PC-9 (cell line): ENCODE results near the gene ZBBX. TPM values are rescaled to one million over a fixed set of nuclear protein-coding genes. Genes with fewer than 3 reads are reported as not detected.
A peak's percentile ranks its signal among the peaks of the same experiment; 100 is the strongest.

Experiments
- BruUV-seq: library from RNA; stranded (reverse); fragments of 400-500 nt; replicated peaks from 2 replicates; lab custom pipeline; 2021; lab: Mats Ljungman, UMichigan
- CTCF ChIA-PET: fragments of 300-600 bp; sonication (Branson Sonifier 250); formaldehyde crosslinking; loops from one replicate; lab custom pipeline; 2022; ENCODE audit warnings: antibody characterized with exemption; lab: Charles Lee
- POLR2A ChIA-PET: fragments of 300-600 bp; sonication (Branson Sonifier 250); formaldehyde crosslinking; loops from one replicate; lab custom pipeline; 2022; ENCODE audit warnings: antibody characterized with exemption; ENCODE audit not compliant: unreplicated experiment; lab: Charles Lee
- DNase-seq, 2 experiments: peaks; one replicate each; pipeline versions ENCODE4 v3.0.0 to v3.0.0-alpha.2; 2015 to 2022; ENCODE audit warnings: mixed read lengths in 1 of 2
- H2AFZ ChIP-seq: fragments of 200-600 bp; sonication (generic); 2 replicates; pipeline ENCODE4 v1.8.1; 2017; ENCODE audit warnings: antibody characterized with exemption
- H3F3A ChIP-seq: fragments of 200-600 bp; sonication (generic); 2 replicates; pipeline ENCODE4 v1.8.1; 2017; ENCODE audit warnings: antibody characterized with exemption, mild to moderate bottlenecking, low read depth; ENCODE audit not compliant: insufficient read depth
- H3K27ac ChIP-seq: fragments of 200-600 bp; sonication (generic); 2 replicates; pipeline ENCODE4 v1.6.1; 2016; ENCODE audit warnings: mixed run types
- H3K27me3 ChIP-seq: fragments of 200-600 bp; sonication (generic); 2 replicates; pipeline ENCODE4 v1.6.1; 2016; ENCODE audit warnings: low read depth, mixed run types; ENCODE audit not compliant: insufficient read depth
- H3K36me3 ChIP-seq: fragments of 200-600 bp; sonication (generic); 2 replicates; pipeline ENCODE4 v1.6.1; 2016; ENCODE audit warnings: low read depth, mixed run types
- H3K4me1 ChIP-seq: fragments of 200-600 bp; sonication (generic); replicated peaks from 2 replicates; pipeline ENCODE4 v1.6.1; 2016; ENCODE audit warnings: mixed run types; ENCODE audit not compliant: insufficient read depth
- H3K4me2 ChIP-seq: fragments of 200-600 bp; sonication (generic); 2 replicates; pipeline ENCODE4 v1.6.1; 2017; ENCODE audit warnings: mixed run types
- H3K4me3 ChIP-seq: fragments of 200-600 bp; sonication (generic); 2 replicates; pipeline ENCODE4 v1.6.1; 2016; ENCODE audit warnings: mixed run types
- H3K79me2 ChIP-seq: fragments of 200-600 bp; sonication (generic); 2 replicates; pipeline ENCODE4 v1.6.1; 2017; ENCODE audit warnings: low read depth, mixed run types
- H3K9me2 ChIP-seq: fragments of 200-600 bp; sonication (generic); 2 replicates; pipeline ENCODE4 v1.8.1; 2017; ENCODE audit warnings: mild to moderate bottlenecking; ENCODE audit not compliant: insufficient read depth
- H3K9me3 ChIP-seq: fragments of 200-600 bp; sonication (generic); 2 replicates; pipeline ENCODE4 v1.8.1; 2016; ENCODE audit warnings: low read depth; ENCODE audit not compliant: insufficient read depth
- H4K20me1 ChIP-seq: fragments of 200-600 bp; sonication (generic); 2 replicates; pipeline ENCODE4 v1.8.1; 2017; ENCODE audit not compliant: insufficient read depth
- EZH2 ChIP-seq: fragments of 200-600 bp; sonication (generic); IDR thresholded peaks from 2 replicates; pipeline ENCODE4 v1.8.0; 2017; ENCODE audit warnings: antibody characterized with exemption, low read depth
- intact Hi-C: fragments of 100-400 bp; cut with micrococcal nuclease; formaldehyde crosslinking; loops from one replicate; pipeline ENCODE4 v1.10.0; 2022; ENCODE audit not compliant: unreplicated experiment
- total RNA-seq: library from RNA; stranded (reverse); gene quantifications from 2 replicates; pipeline ENCODE4 v1.2.3, GENCODE V29; 2021
- TF ChIP-seq, protein P1 (sequence below): fragments of 200-600 bp; sonication (generic); conservative IDR thresholded peaks from 2 replicates; pipeline ENCODE4 v1.6.1; 2017; ENCODE audit warnings: mixed run types, antibody characterized with exemption, mild to moderate bottlenecking, moderate library complexity

Gene ZBBX
- total RNA-seq, 1 experiment from 2014 or later, result 0.85 TPM

DNA sequence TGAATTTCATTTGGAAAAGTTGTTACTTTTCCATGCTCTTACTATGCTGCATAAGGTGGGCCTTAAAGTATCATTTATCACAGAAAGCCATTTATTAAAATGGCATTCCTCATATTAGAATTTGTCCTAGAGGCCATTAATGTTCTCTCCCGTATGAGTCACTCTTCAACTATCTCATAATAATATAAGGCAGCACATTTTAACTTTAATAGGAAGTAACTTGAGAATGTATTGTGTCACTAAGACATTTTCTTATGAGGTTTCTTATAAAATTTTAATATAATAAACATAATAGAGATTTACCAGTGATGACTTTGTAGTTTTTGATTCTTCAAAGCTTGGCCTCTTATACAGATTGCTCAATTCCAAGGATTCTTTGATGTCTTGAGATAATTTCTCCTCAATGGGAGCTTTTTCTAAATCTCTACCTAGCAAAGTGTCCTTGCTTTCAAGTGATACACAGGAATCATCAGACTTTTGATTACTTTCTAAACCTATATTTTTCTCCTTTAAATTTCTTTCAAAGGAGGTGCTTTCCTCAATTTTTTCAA is 74.7 kb downstream of the ZBBX start:
- Histone ChIP-seq H3K27me3 (no peaks in the 10 kb centered on the region), H3K9me3 (no peaks in the 10 kb centered on the region), H4K20me1 (no peaks in the 10 kb centered on the region), H3K4me3 (no peak overlapping the region), H3K36me3 (no peaks in the 10 kb centered on the region), H3K4me1 (peaks cover 8% of the 10 kb centered on the region; the same call in 1 of the 2 replicates), H3K79me2 (no peaks in the 10 kb centered on the region), H2AFZ (no peak overlapping the region), H3F3A (no peaks in the 10 kb centered on the region), H3K27ac (no peak overlapping the region), H3K4me2 (no peak overlapping the region), H3K9me2 (no peaks in the 10 kb centered on the region)
- CTCF ChIA-PET, result no interaction called here
- no peak for TF ChIP-seq EZH2
- TF ChIP-seq, protein P1, sequence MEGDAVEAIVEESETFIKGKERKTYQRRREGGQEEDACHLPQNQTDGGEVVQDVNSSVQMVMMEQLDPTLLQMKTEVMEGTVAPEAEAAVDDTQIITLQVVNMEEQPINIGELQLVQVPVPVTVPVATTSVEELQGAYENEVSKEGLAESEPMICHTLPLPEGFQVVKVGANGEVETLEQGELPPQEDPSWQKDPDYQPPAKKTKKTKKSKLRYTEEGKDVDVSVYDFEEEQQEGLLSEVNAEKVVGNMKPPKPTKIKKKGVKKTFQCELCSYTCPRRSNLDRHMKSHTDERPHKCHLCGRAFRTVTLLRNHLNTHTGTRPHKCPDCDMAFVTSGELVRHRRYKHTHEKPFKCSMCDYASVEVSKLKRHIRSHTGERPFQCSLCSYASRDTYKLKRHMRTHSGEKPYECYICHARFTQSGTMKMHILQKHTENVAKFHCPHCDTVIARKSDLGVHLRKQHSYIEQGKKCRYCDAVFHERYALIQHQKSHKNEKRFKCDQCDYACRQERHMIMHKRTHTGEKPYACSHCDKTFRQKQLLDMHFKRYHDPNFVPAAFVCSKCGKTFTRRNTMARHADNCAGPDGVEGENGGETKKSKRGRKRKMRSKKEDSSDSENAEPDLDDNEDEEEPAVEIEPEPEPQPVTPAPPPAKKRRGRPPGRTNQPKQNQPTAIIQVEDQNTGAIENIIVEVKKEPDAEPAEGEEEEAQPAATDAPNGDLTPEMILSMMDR, result no peak
- intact Hi-C loops, result no loop called here
- POLR2A ChIA-PET, result interaction anchor here (0.7 kb wide), 1 partner anchor 1218 kb away, joined by 3 read pairs; no protein-coding TSS in a partner anchor
- no peak for DNase-seq
- BruUV-seq, result no TSS peak

DNA sequence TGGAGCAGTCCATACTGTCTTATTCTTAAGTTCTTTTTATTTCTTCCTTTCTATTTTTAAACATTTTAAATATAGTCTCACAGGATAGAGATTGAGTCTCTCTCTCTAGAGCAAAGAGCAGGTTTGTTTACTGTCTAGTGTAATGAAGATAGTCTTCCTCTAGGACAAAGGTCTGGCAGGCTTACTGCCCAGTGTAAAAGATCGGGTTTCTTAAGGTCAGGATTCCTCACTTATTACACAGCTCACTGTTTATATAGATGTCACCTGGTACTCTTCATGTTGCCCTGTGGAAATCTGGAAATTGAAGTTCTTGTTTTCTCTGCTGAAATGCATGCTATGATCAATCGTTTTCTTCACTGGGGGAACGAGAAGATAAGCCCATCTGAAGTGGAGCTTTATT is 76.0 kb downstream of the ZBBX start:
- no TSS peak for BruUV-seq
- no peaks in the 10 kb centered on the region for H3K36me3 ChIP-seq
- no peak overlapping the region for H2AFZ ChIP-seq
- no peaks in the 10 kb centered on the region for H3K79me2 ChIP-seq
- H3K27me3 ChIP-seq, result no peaks in the 10 kb centered on the region
- no peaks in the 10 kb centered on the region for H3K9me3 ChIP-seq
- CTCF ChIA-PET, result no interaction called here
- H3K27ac ChIP-seq, result no peak overlapping the region
- peaks cover 8% of the 10 kb centered on the region; the same call in 1 of the 2 replicates for H3K4me1 ChIP-seq
- no peaks in the 10 kb centered on the region for H3K9me2 ChIP-seq
- DNase-seq, result peak in 1 of 2 experiments; percentile 8
- TF ChIP-seq, protein P1, result no peak
- TF ChIP-seq EZH2, result no peak
- H4K20me1 ChIP-seq, result no peaks in the 10 kb centered on the region
- no peak overlapping the region for H3K4me2 ChIP-seq
- intact Hi-C loops, result no loop called here
- no peak overlapping the region for H3K4me3 ChIP-seq
- no peaks in the 10 kb centered on the region for H3F3A ChIP-seq
- POLR2A ChIA-PET, result no interaction called here

DNA sequence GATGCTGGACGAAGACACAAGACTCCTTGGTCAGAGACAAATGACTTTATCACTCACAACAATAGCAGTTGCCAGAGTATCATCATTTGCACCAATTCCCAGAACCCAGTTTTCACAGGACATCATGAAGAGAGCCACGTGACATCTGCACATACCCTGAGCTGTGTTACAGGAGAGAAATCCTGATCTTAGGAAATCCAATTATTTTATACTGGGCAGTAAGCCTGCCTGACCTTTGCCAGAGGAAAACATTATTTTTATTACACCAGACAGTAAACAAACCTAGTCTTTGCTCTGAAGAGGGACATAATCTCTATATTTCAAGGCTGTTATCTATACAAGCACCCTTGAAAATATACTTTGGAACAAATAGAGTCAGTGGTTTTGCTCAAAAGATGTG is 77.4 kb downstream of the ZBBX start:
- Histone ChIP-seq H3K4me1 (peaks cover 8% of the 10 kb centered on the region; the same call in 1 of the 2 replicates), H3K27me3 (no peaks in the 10 kb centered on the region), H2AFZ (no peak overlapping the region), H4K20me1 (no peaks in the 10 kb centered on the region), H3K4me2 (no peak overlapping the region), H3K79me2 (no peaks in the 10 kb centered on the region), H3K36me3 (no peaks in the 10 kb centered on the region), H3K27ac (no peak overlapping the region), H3K9me3 (no peaks in the 10 kb centered on the region), H3K4me3 (no peak overlapping the region), H3F3A (no peaks in the 10 kb centered on the region), H3K9me2 (no peaks in the 10 kb centered on the region)
- TF ChIP-seq, protein P1, result no peak
- TF ChIP-seq EZH2, result no peak
- intact Hi-C loops, result no loop called here
- BruUV-seq, result no TSS peak
- DNase-seq, result no peak
- CTCF ChIA-PET, result no interaction called here
- POLR2A ChIA-PET, result no interaction called here
